ENCODE measurements around the gene SLC39A8. TPM values are rescaled to one million over a fixed set of nuclear protein-coding genes. Genes with fewer than 3 reads are reported as not detected.

SLC39A8 gene
- polyA plus RNA-seq, 1 donor = 8.0 TPM

- no peak for DNase-seq
- H3K27ac ChIP-seq (ENCODE audit: low read length) = no peak overlapping the region
- no peaks in the 10 kb centered on the region for H3K27me3 ChIP-seq (ENCODE audit: control insufficient read depth, insufficient read depth, low read length)
- H3K36me3 ChIP-seq (ENCODE audit: control insufficient read depth, insufficient read depth, low read length) = no peaks in the 10 kb centered on the region
- H3K9me3 ChIP-seq (ENCODE audit: control insufficient read depth, low read depth, low read length) = no peaks in the 10 kb centered on the region
- no peaks in the 10 kb centered on the region for H3K4me1 ChIP-seq (ENCODE audit: control insufficient read depth, insufficient read depth, low read length)
- 90% methylated on average over 2 of the region's 3 CpGs for WGBS (ENCODE audit: insufficient coverage, low lambda C conversion rate)
- H3K4me3 ChIP-seq (ENCODE audit: low read length) = no peak overlapping the region
Observed at GRCh38 chr4:102342404-102343074, 2.7 kb downstream of the SLC39A8 start.

GRCh38 chr4:102341201-102341600 is 4.1 kb downstream of the SLC39A8 start:
- DNase-seq = no peak
- Histone ChIP-seq H3K27ac (ENCODE audit: low read length) (no peak overlapping the region), H3K27me3 (ENCODE audit: control insufficient read depth, insufficient read depth, low read length) (no peaks in the 10 kb centered on the region), H3K4me1 (ENCODE audit: control insufficient read depth, insufficient read depth, low read length) (no peaks in the 10 kb centered on the region), H3K36me3 (ENCODE audit: control insufficient read depth, insufficient read depth, low read length) (no peaks in the 10 kb centered on the region), H3K4me3 (ENCODE audit: low read length) (no peak overlapping the region), H3K9me3 (ENCODE audit: control insufficient read depth, low read depth, low read length) (no peaks in the 10 kb centered on the region)

GRCh38 chr4:102339018-102339417 is 6.3 kb downstream of the SLC39A8 start:
- no peaks in the 10 kb centered on the region for H3K36me3 ChIP-seq (ENCODE audit: control insufficient read depth, insufficient read depth, low read length)
- no peak overlapping the region for H3K27ac ChIP-seq (ENCODE audit: low read length)
- no peaks in the 10 kb centered on the region for H3K9me3 ChIP-seq (ENCODE audit: control insufficient read depth, low read depth, low read length)
- H3K27me3 ChIP-seq (ENCODE audit: control insufficient read depth, insufficient read depth, low read length) = no peaks in the 10 kb centered on the region
- no peak for DNase-seq
- no peaks in the 10 kb centered on the region for H3K4me1 ChIP-seq (ENCODE audit: control insufficient read depth, insufficient read depth, low read length)
- WGBS (ENCODE audit: insufficient coverage, low lambda C conversion rate) = no CpG with 5 or more reads among the region's 1 CpG
- H3K4me3 ChIP-seq (ENCODE audit: low read length) = no peak overlapping the region

- Histone ChIP-seq H3K9me3 (ENCODE audit: control insufficient read depth, low read depth, low read length) (no peaks in the 10 kb centered on the region), H3K27me3 (ENCODE audit: control insufficient read depth, insufficient read depth, low read length) (no peaks in the 10 kb centered on the region), H3K4me3 (ENCODE audit: low read length) (no peak overlapping the region), H3K27ac (ENCODE audit: low read length) (no peak overlapping the region), H3K36me3 (ENCODE audit: control insufficient read depth, insufficient read depth, low read length) (no peaks in the 10 kb centered on the region), H3K4me1 (ENCODE audit: control insufficient read depth, insufficient read depth, low read length) (no peaks in the 10 kb centered on the region)
- 80% methylated on average over 1 of the region's 8 CpGs for WGBS (ENCODE audit: insufficient coverage, low lambda C conversion rate)
- DNase-seq = no peak
Observed at GRCh38 chr4:102338405-102338804, 6.9 kb downstream of the SLC39A8 start.

GRCh38 chr4:102335616-102336015 is 9.7 kb downstream of the SLC39A8 start:
- no CpG with 5 or more reads among the region's 2 CpGs for WGBS (ENCODE audit: insufficient coverage, low lambda C conversion rate)
- Histone ChIP-seq H3K4me1 (ENCODE audit: control insufficient read depth, insufficient read depth, low read length) (no peaks in the 10 kb centered on the region), H3K27me3 (ENCODE audit: control insufficient read depth, insufficient read depth, low read length) (no peaks in the 10 kb centered on the region), H3K9me3 (ENCODE audit: control insufficient read depth, low read depth, low read length) (no peaks in the 10 kb centered on the region), H3K4me3 (ENCODE audit: low read length) (no peak overlapping the region), H3K36me3 (ENCODE audit: control insufficient read depth, insufficient read depth, low read length) (no peaks in the 10 kb centered on the region), H3K27ac (ENCODE audit: low read length) (no peak overlapping the region)
- no peak for DNase-seq

- Histone ChIP-seq H3K36me3 (ENCODE audit: control insufficient read depth, insufficient read depth, low read length) (no peaks in the 10 kb centered on the region), H3K4me3 (ENCODE audit: low read length) (no peak overlapping the region), H3K27ac (ENCODE audit: low read length) (no peak overlapping the region), H3K9me3 (ENCODE audit: control insufficient read depth, low read depth, low read length) (no peaks in the 10 kb centered on the region), H3K27me3 (ENCODE audit: control insufficient read depth, insufficient read depth, low read length) (no peaks in the 10 kb centered on the region), H3K4me1 (ENCODE audit: control insufficient read depth, insufficient read depth, low read length) (no peaks in the 10 kb centered on the region)
- no CpG with 5 or more reads among the region's 2 CpGs for WGBS (ENCODE audit: insufficient coverage, low lambda C conversion rate)
- no peak for DNase-seq
Observed at GRCh38 chr4:102334624-102335023, 10.7 kb downstream of the SLC39A8 start.

GRCh38 chr4:102333787-102334186 is 11.5 kb downstream of the SLC39A8 start:
- 100% methylated on average over 1 of the region's 3 CpGs for WGBS (ENCODE audit: insufficient coverage, low lambda C conversion rate)

GRCh38 chr4:102328045-102328444 is 17.2 kb downstream of the SLC39A8 start:
- Histone ChIP-seq H3K27ac (ENCODE audit: low read length) (no peak overlapping the region), H3K27me3 (ENCODE audit: control insufficient read depth, insufficient read depth, low read length) (no peaks in the 10 kb centered on the region), H3K9me3 (ENCODE audit: control insufficient read depth, low read depth, low read length) (no peaks in the 10 kb centered on the region), H3K4me1 (ENCODE audit: control insufficient read depth, insufficient read depth, low read length) (no peaks in the 10 kb centered on the region), H3K4me3 (ENCODE audit: low read length) (no peak overlapping the region), H3K36me3 (ENCODE audit: control insufficient read depth, insufficient read depth, low read length) (no peaks in the 10 kb centered on the region)
- no peak for DNase-seq
- whole genome bisulfite sequencing (ENCODE audit: insufficient coverage, low lambda C conversion rate) = no CpG with 5 or more reads among the region's 1 CpG

More at GRCh38 chr4:102333787-102334186, 11.5 kb downstream of the SLC39A8 start:
- H3K36me3 ChIP-seq (ENCODE audit: control insufficient read depth, insufficient read depth, low read length) = no peaks in the 10 kb centered on the region
- no peaks in the 10 kb centered on the region for H3K9me3 ChIP-seq (ENCODE audit: control insufficient read depth, low read depth, low read length)
- no peak overlapping the region for H3K27ac ChIP-seq (ENCODE audit: low read length)
- no peaks in the 10 kb centered on the region for H3K27me3 ChIP-seq (ENCODE audit: control insufficient read depth, insufficient read depth, low read length)
- DNase-seq = no peak
- H3K4me3 ChIP-seq (ENCODE audit: low read length) = no peak overlapping the region
- no peaks in the 10 kb centered on the region for H3K4me1 ChIP-seq (ENCODE audit: control insufficient read depth, insufficient read depth, low read length)

GRCh38 chr4:102326951-102327350 is 18.3 kb downstream of the SLC39A8 start:
- H3K27ac ChIP-seq (ENCODE audit: low read length) = no peak overlapping the region
- no peak overlapping the region for H3K4me3 ChIP-seq (ENCODE audit: low read length)
- 80% methylated on average over 1 of the region's 3 CpGs for WGBS (ENCODE audit: insufficient coverage, low lambda C conversion rate)

GRCh38 chr4:102324730-102325129 is 20.6 kb downstream of the SLC39A8 start:
- Histone ChIP-seq H3K4me3 (ENCODE audit: low read length) (no peak overlapping the region), H3K9me3 (ENCODE audit: control insufficient read depth, low read depth, low read length) (no peaks in the 10 kb centered on the region), H3K36me3 (ENCODE audit: control insufficient read depth, insufficient read depth, low read length) (no peaks in the 10 kb centered on the region), H3K4me1 (ENCODE audit: control insufficient read depth, insufficient read depth, low read length) (no peaks in the 10 kb centered on the region), H3K27ac (ENCODE audit: low read length) (no peak overlapping the region), H3K27me3 (ENCODE audit: control insufficient read depth, insufficient read depth, low read length) (no peaks in the 10 kb centered on the region)
- DNase-seq = no peak
- 84% methylated on average over 2 of the region's 3 CpGs for WGBS (ENCODE audit: insufficient coverage, low lambda C conversion rate)

More at GRCh38 chr4:102326951-102327350, 18.3 kb downstream of the SLC39A8 start:
- Histone ChIP-seq H3K4me1 (ENCODE audit: control insufficient read depth, insufficient read depth, low read length) (no peaks in the 10 kb centered on the region), H3K9me3 (ENCODE audit: control insufficient read depth, low read depth, low read length) (no peaks in the 10 kb centered on the region), H3K36me3 (ENCODE audit: control insufficient read depth, insufficient read depth, low read length) (no peaks in the 10 kb centered on the region), H3K27me3 (ENCODE audit: control insufficient read depth, insufficient read depth, low read length) (no peaks in the 10 kb centered on the region)
- DNase-seq = no peak

- Histone ChIP-seq H3K4me3 (ENCODE audit: low read length) (no peak overlapping the region), H3K27me3 (ENCODE audit: control insufficient read depth, insufficient read depth, low read length) (no peaks in the 10 kb centered on the region), H3K4me1 (ENCODE audit: control insufficient read depth, insufficient read depth, low read length) (no peaks in the 10 kb centered on the region), H3K27ac (ENCODE audit: low read length) (no peak overlapping the region), H3K9me3 (ENCODE audit: control insufficient read depth, low read depth, low read length) (no peaks in the 10 kb centered on the region), H3K36me3 (ENCODE audit: control insufficient read depth, insufficient read depth, low read length) (no peaks in the 10 kb centered on the region)
- no peak for DNase-seq
- 80% methylated on average over 1 of the region's 2 CpGs for WGBS (ENCODE audit: insufficient coverage, low lambda C conversion rate)
Observed at GRCh38 chr4:102322736-102323135, 22.5 kb downstream of the SLC39A8 start.

Data from large intestine (tissue), 3 donors.